Right lobe of liver (tissue), 6 donors: ENCODE measurements around the gene PLPP2. TPM values are rescaled to one million over a fixed set of nuclear protein-coding genes. Genes with fewer than 3 reads are reported as not detected.

ENCODE experiments used
- ATAC-seq, 4 donors: fragments of 200-7000 bp; cut with Tn5 transposase; one replicate each; pipeline ENCODE4 v1.9.1; 2020; ENCODE audit warnings: mild to moderate bottlenecking in 4 of 4, moderate library complexity in 4 of 4
- DNase-seq, 3 donors: peaks; one replicate each; pipeline ENCODE4 v3.0.0-alpha.2; 2020
- H3K27ac ChIP-seq, 3 donors: fragments of 200-600 bp; one replicate each; pipeline ENCODE4 v1.8.0; 2022
- H3K27me3 ChIP-seq, 2 donors: fragments of 200-600 bp; one replicate each; pipeline ENCODE4 v1.8.0; 2022
- H3K36me3 ChIP-seq, 4 donors: fragments of 200-600 bp; sonication (generic) in 1 of 4; one replicate each; pipeline versions ENCODE4 v1.5.1 to v1.8.0; 2017 to 2022; ENCODE audit warnings: control low read depth in 1 of 4
- H3K4me1 ChIP-seq, 4 donors: fragments of 200-600 bp; sonication (generic) in 1 of 4; one replicate each; pipeline versions ENCODE4 v1.5.1 to v1.8.0; 2017 to 2022; ENCODE audit warnings: control low read depth in 1 of 4
- H3K4me3 ChIP-seq, 3 donors: fragments of 200-600 bp; one replicate each; pipeline ENCODE4 v1.8.0; 2022
- H3K9me3 ChIP-seq, 4 donors: fragments of 200-600 bp; sonication (generic) in 1 of 4; one replicate each; pipeline versions ENCODE4 v1.5.1 to v1.8.0; 2017 to 2022; ENCODE audit warnings: control low read depth in 1 of 4
- POLR2A ChIP-seq: fragments of 450-650 bp; IDR thresholded peaks from one replicate; pipeline ENCODE4 v1.6.1; 2017; ENCODE audit warnings: antibody characterized with exemption, mild to moderate bottlenecking
- WGBS: methylation state at CpG from one replicate; pipeline ENCODE4 v1.1.6; 2018; ENCODE audit warnings: low coverage, low lambda C conversion rate; ENCODE audit not compliant: insufficient coverage; ENCODE audit errors: missing lambda C conversion rate; 5-methylcytosine and 5-hydroxymethylcytosine counted together
- intact Hi-C, 2 donors: fragments of 100-400 bp; cut with DNase I; formaldehyde crosslinking; loops; one replicate each; pipeline versions ENCODE4 v1.11.2 to v1.14.1; 2022
- total RNA-seq, 6 experiments: library from RNA; depleted of rRNA in 2 of 6; stranded (reverse); fragments of >200 nt in 2 of 6; fragmentation: NEBNext Ultra II Directional in 3 of 6; extraction: Animal tissue kit (Norgen Biotek cat#: 25700) in 3 of 6; gene quantifications; one replicate each; pipeline versions ENCODE4 v1.1.0 to v1.2.4, GENCODE V29; 2016 to 2023
- TF ChIP-seq, protein P1 (sequence below), 4 donors: fragments of 200-600 bp in 3 of 4; fragments of 450-650 bp in 1 of 4; IDR thresholded peaks; one replicate each; pipeline versions ENCODE4 v1.5.1 to v1.8.0; 2016 to 2022; ENCODE audit warnings: antibody characterized with exemption in 4 of 4, mild to moderate bottlenecking in 2 of 4
- donor health status: DM: no; HTN: yes; CAD: no.
- donor health status: DM: no; HTN: no; CAD: no.
- donor health status: DM: no; HTN: no; CAD: no.
- donor health status: DM: no; HTN: yes; CAD: no.
- donor health status: DM: no; HTN: yes; CAD: no.

Gene PLPP2
- total RNA-seq, 6 experiments from 2014 or later: 0.83 to 2.7 (median 1.8) TPM

GRCh38 chr19:279231-279630 is 12.0 kb downstream of the PLPP2 start:
- DNase-seq: no peak
- Histone ChIP-seq H3K27ac (no peak overlapping the region), H3K4me3 (no peak overlapping the region), H3K27me3 (no peaks in the 10 kb centered on the region), H3K4me1 (no peaks in the 10 kb centered on the region), H3K9me3 (no peaks in the 10 kb centered on the region), H3K36me3 (no peaks in the 10 kb centered on the region)
- WGBS: 35% methylated on average over 2 of the region's 8 CpGs
- intact Hi-C loops: no loop called here
- ATAC-seq: no peak
- TF ChIP-seq, protein P1, sequence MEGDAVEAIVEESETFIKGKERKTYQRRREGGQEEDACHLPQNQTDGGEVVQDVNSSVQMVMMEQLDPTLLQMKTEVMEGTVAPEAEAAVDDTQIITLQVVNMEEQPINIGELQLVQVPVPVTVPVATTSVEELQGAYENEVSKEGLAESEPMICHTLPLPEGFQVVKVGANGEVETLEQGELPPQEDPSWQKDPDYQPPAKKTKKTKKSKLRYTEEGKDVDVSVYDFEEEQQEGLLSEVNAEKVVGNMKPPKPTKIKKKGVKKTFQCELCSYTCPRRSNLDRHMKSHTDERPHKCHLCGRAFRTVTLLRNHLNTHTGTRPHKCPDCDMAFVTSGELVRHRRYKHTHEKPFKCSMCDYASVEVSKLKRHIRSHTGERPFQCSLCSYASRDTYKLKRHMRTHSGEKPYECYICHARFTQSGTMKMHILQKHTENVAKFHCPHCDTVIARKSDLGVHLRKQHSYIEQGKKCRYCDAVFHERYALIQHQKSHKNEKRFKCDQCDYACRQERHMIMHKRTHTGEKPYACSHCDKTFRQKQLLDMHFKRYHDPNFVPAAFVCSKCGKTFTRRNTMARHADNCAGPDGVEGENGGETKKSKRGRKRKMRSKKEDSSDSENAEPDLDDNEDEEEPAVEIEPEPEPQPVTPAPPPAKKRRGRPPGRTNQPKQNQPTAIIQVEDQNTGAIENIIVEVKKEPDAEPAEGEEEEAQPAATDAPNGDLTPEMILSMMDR (IDR thresholded peaks at IDR 0.05): no peak
- no peak for TF ChIP-seq POLR2A

GRCh38 chr19:277581-278165 is 13.5 kb downstream of the PLPP2 start:
- no peak for ATAC-seq
- no peaks in the 10 kb centered on the region for H3K36me3 ChIP-seq

GRCh38 chr19:277131-277530 is 14.1 kb downstream of the PLPP2 start:
- Histone ChIP-seq H3K27me3 (no peaks in the 10 kb centered on the region), H3K36me3 (no peaks in the 10 kb centered on the region), H3K27ac (no peak overlapping the region), H3K9me3 (no peaks in the 10 kb centered on the region), H3K4me3 (no peak overlapping the region), H3K4me1 (no peaks in the 10 kb centered on the region)
- no peak for DNase-seq
- no peak for ATAC-seq
- intact Hi-C loops: no loop called here
- TF ChIP-seq, protein P1 (IDR thresholded peaks at IDR 0.05): no peak
- 32% methylated on average over 3 of the region's 7 CpGs for WGBS

More at GRCh38 chr19:277581-278165, 13.5 kb downstream of the PLPP2 start:
- H3K9me3 ChIP-seq: no peaks in the 10 kb centered on the region
- no peak overlapping the region for H3K27ac ChIP-seq
- no peak for DNase-seq
- no peak overlapping the region for H3K4me3 ChIP-seq
- no peaks in the 10 kb centered on the region for H3K4me1 ChIP-seq
- WGBS: 37% methylated on average over 12 of the region's 21 CpGs
- no peaks in the 10 kb centered on the region for H3K27me3 ChIP-seq
- intact Hi-C loops: no loop called here
- no peak for TF ChIP-seq POLR2A
- TF ChIP-seq, protein P1 (IDR thresholded peaks at IDR 0.05): no peak

DNA sequence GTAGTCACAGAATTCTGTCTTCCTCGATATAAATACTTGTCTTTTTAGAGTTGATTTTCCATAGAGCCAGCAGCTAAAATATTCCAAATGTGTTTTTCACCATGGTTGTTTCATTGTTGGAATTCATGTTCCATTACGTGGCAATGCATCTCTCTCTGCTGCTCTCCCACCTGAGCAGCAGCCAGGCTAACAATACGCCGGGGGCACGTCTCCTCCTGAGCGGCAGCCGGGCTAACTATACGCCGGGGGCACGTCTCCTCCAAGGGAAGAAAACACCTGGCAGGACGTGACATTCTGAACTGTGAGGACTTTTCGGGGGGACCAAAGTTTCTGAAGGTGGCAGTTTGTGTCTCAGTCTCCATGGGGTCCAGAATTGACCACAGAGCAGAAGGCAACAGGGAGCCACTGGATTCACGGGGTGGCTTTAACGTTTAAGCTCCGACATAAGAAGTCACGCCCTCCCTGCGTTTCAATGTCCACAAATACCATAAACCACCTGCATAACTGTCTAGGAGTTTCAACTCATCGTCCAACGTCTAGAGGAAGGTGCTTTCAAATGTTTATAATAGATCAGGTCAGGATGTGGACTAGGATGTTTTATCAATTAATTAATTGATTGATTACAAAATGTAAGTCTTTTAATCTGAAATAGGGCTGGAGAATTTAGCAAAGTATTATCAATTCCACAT is 15.1 kb downstream of the PLPP2 start:
- ATAC-seq (no peak), DNase-seq (no peak)
- Histone ChIP-seq H3K27ac (no peak overlapping the region), H3K4me1 (no peaks in the 10 kb centered on the region), H3K4me3 (no peak overlapping the region), H3K9me3 (no peaks in the 10 kb centered on the region), H3K27me3 (no peaks in the 10 kb centered on the region), H3K36me3 (no peaks in the 10 kb centered on the region)
- WGBS: 66% methylated on average over 19 of the region's 19 CpGs
- TF ChIP-seq POLR2A: no peak
- TF ChIP-seq, protein P1 (IDR thresholded peaks at IDR 0.05): no peak
- intact Hi-C loops: no loop called here
